Kidney epithelial cell (primary cell): Measurements from ENCODE around the gene TGFBR3L. TPM values are rescaled to one million over a fixed set of nuclear protein-coding genes. Genes with fewer than 3 reads are reported as not detected.

Experiments used
- DNase-seq: peaks from one replicate; pipeline ENCODE4 v3.0.0-alpha.2; 2010; ENCODE audit warnings: low read depth
- H3K27me3 ChIP-seq: 2 replicates; pipeline ENCODE4 v1.6.0; 2011; ENCODE audit warnings: low read length; ENCODE audit not compliant: control insufficient read depth, insufficient read depth
- H3K36me3 ChIP-seq: 2 replicates; pipeline ENCODE4 v1.5.1; 2011; ENCODE audit warnings: low read length; ENCODE audit not compliant: control insufficient read depth, insufficient read depth
- H3K4me3 ChIP-seq: 2 replicates; pipeline ENCODE4 v1.5.1; 2011; ENCODE audit warnings: low read depth, mild to moderate bottlenecking, control low read depth, low read length
- CTCF ChIP-seq: IDR thresholded peaks from 2 replicates; pipeline ENCODE4 v1.5.1; 2011; ENCODE audit warnings: mild to moderate bottlenecking, moderate library complexity, low read length, control low read depth, inconsistent platforms; ENCODE audit not compliant: insufficient read depth, poor library complexity, severe bottlenecking
- total RNA-seq: library from RNA; depleted of rRNA; stranded (reverse); fragments of >200 nt; gene quantifications from 2 replicates; pipeline ENCODE4 v1.2.3, GENCODE V29; 2015

TGFBR3L gene
- total RNA-seq, 1 donor from 2014 or later, result 4.5 TPM

GRCh38 chr19:7904074-7905020 is 10.3 kb upstream of the TGFBR3L start:
- no peak for TF ChIP-seq CTCF
- H3K4me3 ChIP-seq, result peak overlapping the region; percentile 84
- DNase-seq, result no peak

GRCh38 chr19:7905268-7905667 is 9.4 kb upstream of the TGFBR3L start:
- Histone ChIP-seq H3K4me3 (no peak overlapping the region), H3K36me3 (peaks cover 1% of the 10 kb centered on the region), H3K27me3 (no peaks in the 10 kb centered on the region)
- no peak for DNase-seq
- TF ChIP-seq CTCF, result no peak

More at GRCh38 chr19:7904074-7905020, 10.3 kb upstream of the TGFBR3L start:
- Histone ChIP-seq H3K36me3 (peaks cover 1% of the 10 kb centered on the region), H3K27me3 (no peaks in the 10 kb centered on the region)

GRCh38 chr19:7905859-7906258 is 8.8 kb upstream of the TGFBR3L start:
- H3K4me3 ChIP-seq, result no peak overlapping the region
- peaks cover 1% of the 10 kb centered on the region for H3K36me3 ChIP-seq
- no peak for TF ChIP-seq CTCF

GRCh38 chr19:7907122-7907521 is 7.5 kb upstream of the TGFBR3L start:
- Histone ChIP-seq H3K4me3 (no peak overlapping the region), H3K36me3 (peaks cover under 1% of the 10 kb centered on the region), H3K27me3 (no peaks in the 10 kb centered on the region)
- no peak for DNase-seq
- TF ChIP-seq CTCF, result no peak

More at GRCh38 chr19:7905859-7906258, 8.8 kb upstream of the TGFBR3L start:
- no peak for DNase-seq
- H3K27me3 ChIP-seq, result no peaks in the 10 kb centered on the region

- DNase-seq, result no peak
- H3K36me3 ChIP-seq, result no peaks in the 10 kb centered on the region
- TF ChIP-seq CTCF, result no peak
- no peak overlapping the region for H3K4me3 ChIP-seq
- no peaks in the 10 kb centered on the region for H3K27me3 ChIP-seq
Observed at GRCh38 chr19:7907544-7907943, 7.1 kb upstream of the TGFBR3L start.
